ENCODE data around the gene MTCH2.
"Not testable (repeated sequence)": the region's sequence is repeated elsewhere in the genome, so short reads cannot be mapped to it uniquely, and the experiment has no call there.

MTCH2 gene

DNA sequence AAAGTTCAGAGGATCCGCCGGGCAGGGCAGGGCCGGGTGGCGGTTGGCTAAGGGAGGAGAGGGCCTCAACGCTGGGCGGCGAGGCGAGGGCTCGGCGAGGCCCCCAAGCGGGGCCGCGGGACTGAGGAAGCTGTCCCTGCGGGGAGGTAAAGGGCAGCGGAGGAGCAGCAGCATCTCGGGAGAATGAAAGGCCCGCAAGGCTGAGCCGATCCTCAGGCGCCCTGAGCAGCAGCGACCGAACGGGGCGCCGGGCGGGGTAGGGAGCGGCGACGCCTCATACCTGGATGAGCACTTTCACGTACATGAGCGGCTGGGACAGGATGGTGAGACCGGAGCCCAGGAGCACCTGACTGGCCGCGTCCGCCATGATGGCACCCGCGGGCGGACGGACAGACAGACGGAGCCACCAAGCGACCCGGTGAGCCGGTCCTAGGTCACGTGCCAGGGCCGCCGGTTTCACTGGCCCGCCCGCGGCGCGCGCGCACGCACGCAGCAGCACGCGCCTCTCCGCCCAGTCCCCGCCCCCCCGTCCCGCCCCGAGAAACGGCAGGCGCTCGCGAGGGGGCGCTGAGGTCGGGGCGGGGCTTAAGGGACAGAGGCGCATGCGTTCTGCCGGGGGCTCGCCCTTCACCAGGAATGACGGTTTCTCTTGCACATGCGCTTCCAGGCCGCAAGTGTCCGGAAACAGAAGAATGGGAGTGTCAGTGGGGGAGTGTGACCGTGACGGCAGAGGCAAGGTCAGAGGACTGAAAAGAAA lies at the start of gene MTCH2:
Gene MTCH2 (minus strand): TSS at position 461 of the 757 bp plus-strand sequence. CDS start 94 bp downstream, at position 367.
- DNase-seq (ENCODE audit: low read depth in 1 of 2, low spot score in 1 of 2): peak; percentile 89 to 94

GRCh38 chr11:47691979-47692378 lies 49.6 kb upstream of the MTCH2 start:
- DNase-seq (ENCODE audit: low read depth in 1 of 2, low spot score in 1 of 2): no peak

DNA sequence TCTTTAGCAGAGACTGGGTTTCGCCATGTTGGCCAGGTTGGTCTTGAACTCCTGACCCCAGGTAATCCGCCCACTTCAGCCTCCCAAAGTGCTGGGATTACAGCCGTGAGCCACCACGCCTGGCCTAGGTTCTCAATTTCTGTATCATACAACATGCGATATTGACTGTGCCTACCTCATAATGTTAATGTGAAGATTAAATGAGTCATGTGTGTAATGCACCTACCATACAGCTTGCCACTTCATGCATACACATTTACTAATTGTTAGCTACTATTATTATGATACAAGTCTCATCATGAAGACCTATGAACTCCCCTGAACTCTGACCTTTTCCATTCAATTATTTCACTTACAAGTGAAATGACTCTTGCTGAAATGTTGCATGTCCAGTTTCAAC lies 47.1 kb upstream of the MTCH2 start:
- no peak for DNase-seq (ENCODE audit: low read depth in 1 of 2, low spot score in 1 of 2)

GRCh38 chr11:47688991-47689390 lies 46.6 kb upstream of the MTCH2 start:
- DNase-seq (ENCODE audit: low read depth in 1 of 2, low spot score in 1 of 2): no peak

DNA sequence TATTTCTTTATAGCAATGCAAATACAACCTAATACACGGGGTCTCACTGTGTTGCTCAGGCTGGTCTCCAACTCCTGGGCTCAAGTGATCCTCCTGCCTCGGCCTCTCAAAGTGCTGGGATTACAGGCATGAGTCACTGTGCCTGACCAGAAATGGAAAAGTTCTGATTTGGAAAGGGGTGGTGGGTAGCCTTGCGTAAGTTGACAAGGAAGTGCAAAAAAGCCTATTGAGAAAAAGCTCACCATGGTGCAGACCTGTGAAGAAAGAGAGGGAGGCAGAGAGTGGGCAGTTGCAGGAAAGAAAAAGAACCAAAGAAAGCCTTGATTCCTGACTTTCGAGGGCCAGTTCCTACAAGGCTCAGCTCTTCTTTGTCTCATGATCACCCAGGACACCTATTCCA lies 45.8 kb upstream of the MTCH2 start:
- no peak for DNase-seq (ENCODE audit: low read depth in 1 of 2, low spot score in 1 of 2)

DNA sequence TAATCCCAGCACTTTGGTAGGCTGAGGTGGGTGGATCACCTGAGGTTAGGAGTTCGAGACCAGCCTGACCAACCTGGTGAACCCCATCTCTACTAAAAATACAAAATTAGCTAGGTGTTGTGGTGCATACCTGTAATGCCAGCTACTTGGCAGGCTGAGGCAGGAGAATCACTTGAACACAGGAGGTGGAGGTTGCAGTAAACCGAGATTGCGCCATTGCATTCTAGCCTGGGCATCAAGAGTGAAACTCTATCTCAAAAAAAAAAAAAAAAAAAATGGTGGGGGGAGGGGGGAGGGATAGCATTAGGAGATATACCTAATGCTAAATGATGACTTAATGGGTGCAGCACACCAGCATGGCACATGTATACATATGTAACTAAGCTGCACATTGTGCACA lies 44.3 kb upstream of the MTCH2 start:
- not testable (repeated sequence) for DNase-seq (ENCODE audit: low read depth in 1 of 2, low spot score in 1 of 2)

DNA sequence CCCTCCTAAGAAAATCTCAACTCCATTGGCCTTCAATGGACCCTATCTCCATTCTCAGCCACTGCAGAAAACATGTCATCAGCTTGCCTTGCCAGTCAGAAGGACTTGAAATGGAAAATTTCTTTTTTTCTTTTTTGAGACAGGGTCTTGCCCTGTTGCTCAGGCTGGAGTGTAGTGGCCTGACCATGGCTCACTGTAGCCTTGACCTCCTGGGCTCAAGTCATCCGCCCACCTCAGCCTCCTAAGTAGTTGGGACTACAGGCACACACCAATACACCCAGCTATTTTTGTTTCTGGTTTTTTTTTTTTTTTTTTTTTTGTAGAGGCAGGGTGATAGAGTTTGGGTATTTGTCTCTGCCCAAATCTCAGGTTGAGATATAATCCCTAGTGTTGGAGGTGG lies 43.8 kb upstream of the MTCH2 start:
- DNase-seq (ENCODE audit: low read depth in 1 of 2, low spot score in 1 of 2): no peak

DNA sequence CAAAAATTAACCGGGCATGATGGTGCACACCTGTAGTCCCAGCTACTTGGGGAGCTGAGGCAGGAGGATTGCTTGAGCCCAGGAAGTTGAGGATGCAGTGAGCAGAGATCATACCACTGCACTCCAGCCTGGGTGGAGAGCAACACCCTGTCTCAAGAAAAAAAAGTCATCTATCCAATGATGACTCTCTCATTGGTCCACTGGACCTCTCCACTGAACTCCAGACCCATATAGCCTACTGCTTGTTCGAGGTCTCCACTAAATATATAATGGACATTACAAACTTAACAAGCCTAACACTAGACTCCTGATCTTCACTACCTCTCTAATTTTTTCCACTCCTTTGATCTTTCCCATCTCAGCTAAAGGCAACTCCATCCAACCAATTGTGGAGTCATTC lies 33.5 kb upstream of the MTCH2 start:
- no peak for DNase-seq (ENCODE audit: low read depth in 1 of 2, low spot score in 1 of 2)

GRCh38 chr11:47672283-47672730 lies 29.9 kb upstream of the MTCH2 start:
- no peak for DNase-seq (ENCODE audit: low read depth in 1 of 2, low spot score in 1 of 2)

- DNase-seq (ENCODE audit: low read depth in 1 of 2, low spot score in 1 of 2): no peak
These were observed 27.5 kb upstream of the MTCH2 start for GRCh38 chr11:47669856-47670255.

DNA sequence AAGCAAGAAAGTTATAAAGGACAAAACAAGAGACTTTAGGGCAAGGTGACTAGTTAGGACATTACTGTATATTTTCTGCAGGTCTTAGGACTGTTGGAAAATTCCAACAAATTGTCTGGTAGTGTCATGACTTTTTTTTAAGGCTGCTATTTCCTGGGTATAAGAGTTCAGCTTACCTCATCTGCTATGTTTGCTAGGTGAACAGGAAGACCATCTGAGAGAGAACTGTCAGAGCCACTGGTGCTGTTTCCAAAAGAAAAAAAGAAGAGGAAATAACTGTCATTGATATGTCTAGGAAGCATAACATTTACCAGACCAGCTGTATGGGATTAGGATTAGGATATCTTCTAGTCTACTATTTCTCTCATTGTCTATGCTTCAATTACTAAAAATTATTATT lies 26.3 kb upstream of the MTCH2 start:
- DNase-seq (ENCODE audit: low read depth in 1 of 2, low spot score in 1 of 2): no peak

- DNase-seq (ENCODE audit: low read depth in 1 of 2, low spot score in 1 of 2): no peak
These were observed 25.2 kb upstream of the MTCH2 start for GRCh38 chr11:47667555-47667954.

DNA sequence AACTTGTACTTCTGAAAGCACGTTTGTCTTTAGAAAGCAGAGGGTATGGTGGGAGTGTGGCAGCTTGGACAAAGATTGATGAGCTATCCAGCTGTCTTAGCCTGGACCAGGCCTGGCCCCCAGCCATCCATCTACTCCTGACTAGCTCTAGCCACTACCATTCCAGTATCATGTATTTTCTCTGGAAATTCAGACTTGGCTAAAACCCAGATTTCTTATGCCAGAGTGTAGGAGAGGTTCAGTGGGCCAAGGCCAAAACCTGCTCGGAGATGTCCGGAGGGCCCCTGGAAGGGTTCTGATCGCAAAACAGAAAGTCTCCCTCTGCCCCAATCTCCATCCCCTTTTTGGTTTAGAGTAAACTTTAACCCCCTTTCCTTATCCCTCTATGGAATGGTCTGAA lies 24.8 kb upstream of the MTCH2 start:
- DNase-seq (ENCODE audit: low read depth in 1 of 2, low spot score in 1 of 2): no peak

GRCh38 chr11:47664936-47665335 lies 22.6 kb upstream of the MTCH2 start:
- not testable (repeated sequence) for DNase-seq (ENCODE audit: low read depth in 1 of 2, low spot score in 1 of 2)

DNA sequence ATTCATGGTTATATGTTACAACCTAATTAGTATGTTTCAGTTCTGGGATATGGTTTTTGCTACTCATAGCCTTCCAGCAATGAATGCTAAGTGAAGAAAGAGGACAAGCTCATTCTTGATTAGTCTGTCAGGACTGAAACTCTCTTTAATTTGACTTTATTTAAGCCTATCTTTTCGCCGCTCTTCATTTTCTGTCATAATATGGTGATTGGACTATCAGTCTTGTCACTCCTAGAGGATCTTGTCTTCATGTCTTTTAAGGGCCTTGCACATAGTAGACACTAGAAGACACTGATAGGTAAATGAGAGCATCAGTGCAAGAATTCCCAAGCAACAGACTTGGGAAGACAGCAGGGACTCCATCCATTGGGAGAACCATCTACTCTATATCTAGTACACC lies 18.9 kb upstream of the MTCH2 start:
- no peak for DNase-seq (ENCODE audit: low read depth in 1 of 2, low spot score in 1 of 2)

- DNase-seq (ENCODE audit: low read depth in 1 of 2, low spot score in 1 of 2): no peak
These were observed 16.9 kb upstream of the MTCH2 start for GRCh38 chr11:47659276-47659675.

DNA sequence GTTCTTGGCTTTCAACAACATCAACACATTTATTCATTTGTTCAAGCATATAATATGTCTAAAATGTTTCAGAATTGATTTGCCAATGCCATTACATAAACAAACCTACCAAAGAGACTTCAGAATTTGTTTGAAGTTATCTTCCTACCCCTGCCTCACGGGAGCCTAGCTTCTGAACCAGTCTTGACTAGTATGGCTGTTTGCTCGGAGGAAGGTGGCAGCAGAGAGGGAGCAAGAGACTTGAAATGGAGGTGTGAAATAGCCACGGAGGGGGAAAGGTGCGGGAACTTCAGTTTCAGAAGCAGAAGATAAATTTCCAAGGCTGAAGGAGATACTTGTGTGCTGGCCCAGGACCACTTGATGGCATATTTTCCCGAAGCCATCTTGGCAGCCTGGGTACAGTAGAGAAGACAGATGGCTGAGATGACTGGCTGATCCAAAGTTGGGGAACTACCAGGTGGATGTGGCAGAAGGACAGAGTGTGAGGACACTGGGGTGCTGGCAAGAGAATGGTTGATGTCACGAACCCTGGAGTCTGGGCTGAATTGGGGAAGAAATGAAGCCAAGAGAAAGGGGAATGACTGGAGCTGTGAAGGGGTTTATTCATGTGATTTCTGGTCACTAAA lies 14.0 kb upstream of the MTCH2 start:
- DNase-seq (ENCODE audit: low read depth in 1 of 2, low spot score in 1 of 2): no peak

DNA sequence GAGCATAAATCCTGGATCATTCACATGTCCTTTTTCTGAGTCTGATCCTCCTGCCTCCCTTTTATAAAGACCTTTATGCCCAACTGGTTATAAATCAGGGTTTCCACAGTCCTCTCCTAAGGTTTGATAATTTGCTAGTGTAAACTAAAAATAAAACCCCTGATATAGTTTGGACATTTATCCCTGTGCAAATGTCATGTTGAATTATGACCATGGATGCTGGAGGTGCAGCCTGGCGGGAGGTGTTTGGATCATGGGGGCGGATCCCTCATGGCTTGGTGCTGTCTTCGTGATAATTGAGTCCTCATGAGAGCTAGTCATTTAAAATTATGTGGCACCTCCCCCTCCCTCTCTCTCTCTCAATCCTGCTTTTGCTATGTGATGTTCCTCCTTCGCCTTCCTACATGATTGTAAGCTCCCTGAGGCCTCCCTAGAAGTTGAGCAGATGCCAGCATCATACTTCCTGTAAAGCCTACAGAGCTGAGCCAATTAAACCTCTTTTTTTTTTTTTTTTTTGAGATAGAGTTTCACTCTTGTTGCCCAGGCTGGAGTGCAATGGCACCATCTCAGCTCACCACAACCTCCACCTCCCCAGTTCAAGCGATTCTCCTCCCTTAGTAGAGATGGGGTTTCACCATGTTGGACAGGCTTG lies 9.6 kb upstream of the MTCH2 start:
- no peak for DNase-seq (ENCODE audit: low read depth in 1 of 2, low spot score in 1 of 2)

- no peak for DNase-seq (ENCODE audit: low read depth in 1 of 2, low spot score in 1 of 2)
These were observed 6.9 kb upstream of the MTCH2 start for GRCh38 chr11:47649276-47649675.

GRCh38 chr11:47646019-47646418 lies 3.7 kb upstream of the MTCH2 start:
- no peak for DNase-seq (ENCODE audit: low read depth in 1 of 2, low spot score in 1 of 2)

DNA sequence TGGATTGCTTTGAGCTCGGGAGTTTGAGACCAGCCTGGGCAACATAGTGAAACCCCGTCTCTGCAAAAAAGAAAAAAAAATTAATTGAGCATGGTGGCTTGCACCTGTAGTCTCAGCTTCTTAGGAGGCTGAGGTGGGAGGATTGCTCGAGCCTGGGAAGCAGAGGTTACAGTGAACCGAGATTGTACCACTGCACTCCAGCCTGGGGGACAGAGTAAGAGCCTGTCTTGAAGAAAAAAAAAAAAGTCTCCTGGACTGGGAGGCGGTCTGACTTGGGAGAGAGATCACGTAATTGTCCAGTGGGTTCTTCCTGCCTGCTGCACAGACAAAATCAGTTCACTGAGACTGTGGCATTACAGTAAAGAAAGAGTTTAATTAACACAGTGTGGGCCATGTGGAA lies 3.1 kb upstream of the MTCH2 start:
- no peak for DNase-seq (ENCODE audit: low read depth in 1 of 2, low spot score in 1 of 2)

GRCh38 chr11:47641600-47642098 lies 710 bp downstream of the MTCH2 start:
- no peak for DNase-seq (ENCODE audit: low read depth in 1 of 2, low spot score in 1 of 2)

Measured in activated CD4-positive, alpha-beta T cell treated with anti-CD3 and anti-CD28 coated beads, Interleukin-2, amount 50 U/mL, for 24 hours (primary cell).